K562 (cell line): ENCODE measurements around the gene NIPAL4. TPM values are rescaled to one million over a fixed set of nuclear protein-coding genes. Genes with fewer than 3 reads are reported as not detected.

ENCODE experiments used
- ATAC-seq: fragments of 200-7000 bp; cut with Tn5 transposase; 3 replicates; pipeline ENCODE4 v1.9.1; 2020; ENCODE audit warnings: moderate library complexity
- BruUV-seq: library from RNA; stranded (reverse); fragments of 400-500 nt; replicated peaks from 2 replicates; lab custom pipeline; 2021; lab: Mats Ljungman, UMichigan
- CTCF ChIA-PET: fragments of 300-600 bp; formaldehyde crosslinking; extraction: SDS; loops from one replicate; lab custom pipeline; 2021; ENCODE audit warnings: low intra/inter-chr PET ratio; lab: Yijun Ruan, JAX
- POLR2A ChIA-PET: fragments of 300-600, 350-650 bp; sonication (Branson Sonifier 250); formaldehyde crosslinking; extraction: SDS; loops from one replicate; lab custom pipeline; 2021; ENCODE audit warnings: antibody characterized with exemption, inconsistent platforms; lab: Yijun Ruan, JAX
- DNase-seq, 4 experiments: peaks; one replicate each; pipeline versions ENCODE4 v3.0.0 to v3.0.0-alpha.2; 2011 to 2018; ENCODE audit warnings: low spot score in 3 of 4, mixed read lengths in 3 of 4; ENCODE audit errors: extremely low read depth in 1 of 4
- FAIRE-seq: peaks from 2 replicates; lab custom pipeline; 2011; peaks lifted over from hg19 to GRCh38; lab: Jason Lieb, UNC
- H2AFZ ChIP-seq: 2 replicates; pipeline ENCODE4 v1.6.0; 2011; ENCODE audit warnings: low read depth, low read length, control low read depth, inconsistent platforms
- H3K27ac ChIP-seq: fragments of 200-600 bp; 3 replicates; pipeline ENCODE4 v1.8.0; 2011; ENCODE audit warnings: low read depth, mild to moderate bottlenecking, control low read depth, inconsistent platforms, low read length, moderate library complexity, mixed read lengths; ENCODE audit errors: extremely low read depth
- H3K27me3 ChIP-seq, 2 experiments: fragments of 300-600 bp in 1 of 2; 2 replicates in 1 of 2; 3 replicates in 1 of 2; pipeline versions ENCODE4 v1.6.0 to v1.8.0; 2011; ENCODE audit warnings: inconsistent platforms in 2 of 2, low read length in 2 of 2, mild to moderate bottlenecking in 1 of 2, mixed read lengths in 1 of 2, moderate library complexity in 1 of 2; ENCODE audit not compliant: control insufficient read depth in 2 of 2, insufficient read depth in 2 of 2
- H3K36me3 ChIP-seq: fragments of 300-600 bp; 3 replicates; pipeline ENCODE4 v1.8.0; 2011; ENCODE audit warnings: mild to moderate bottlenecking, low read length, inconsistent platforms; ENCODE audit not compliant: control insufficient read depth, insufficient read depth
- H3K4me1 ChIP-seq, 2 experiments: fragments of 200-600 bp in 1 of 2; replicated peaks in 1 of 2; 2 replicates in 1 of 2; 3 replicates in 1 of 2; pipeline versions ENCODE4 v1.5.1 to v1.8.0; 2011; ENCODE audit warnings: inconsistent platforms in 2 of 2, low read length in 2 of 2, mild to moderate bottlenecking in 1 of 2, mixed read lengths in 1 of 2, moderate library complexity in 1 of 2; ENCODE audit not compliant: control insufficient read depth in 2 of 2, insufficient read depth in 2 of 2
- H3K4me2 ChIP-seq: 2 replicates; pipeline ENCODE4 v1.6.1; 2011; ENCODE audit warnings: low read length, control low read depth, inconsistent platforms, mixed read lengths; ENCODE audit not compliant: insufficient read depth
- H3K4me3 ChIP-seq: fragments of 200-600 bp; sonication (generic), shearing (Covaris generic); 2 replicates; pipeline ENCODE4 v1.5.1; 2016; ENCODE audit warnings: control low read depth, inconsistent platforms
- H3K79me2 ChIP-seq: fragments of 200-600 bp; 3 replicates; pipeline ENCODE4 v1.8.0; 2011; ENCODE audit warnings: low read length, inconsistent platforms; ENCODE audit not compliant: control insufficient read depth, insufficient read depth
- H3K9ac ChIP-seq, 2 experiments: 2 replicates each; pipeline versions ENCODE4 v1.6.0 to v1.6.1; 2011; ENCODE audit warnings: low read depth in 2 of 2, low read length in 2 of 2, control low read depth in 1 of 2, inconsistent platforms in 1 of 2, mild to moderate bottlenecking in 1 of 2, mixed read lengths in 1 of 2; ENCODE audit not compliant: insufficient read depth in 1 of 2
- H3K9me1 ChIP-seq: one replicate; pipeline ENCODE4 v1.6.0; 2011; ENCODE audit warnings: inconsistent platforms, mild to moderate bottlenecking, low read length, moderate library complexity; ENCODE audit not compliant: control insufficient read depth, insufficient read depth
- H3K9me3 ChIP-seq: replicated peaks from 2 replicates; pipeline ENCODE4 v1.5.1; 2011; ENCODE audit warnings: low read depth, low read length, inconsistent platforms; ENCODE audit not compliant: control insufficient read depth, insufficient read depth
- H4K20me1 ChIP-seq: replicated peaks from 2 replicates; pipeline ENCODE4 v1.6.1; 2011; ENCODE audit warnings: low read length, inconsistent platforms, mixed read lengths; ENCODE audit not compliant: control insufficient read depth, insufficient read depth
- JUND ChIP-seq, 2 experiments: IDR thresholded peaks; 2 replicates in 1 of 2; 3 replicates in 1 of 2; pipeline ENCODE4 v1.6.1; 2011; ENCODE audit warnings: borderline replicate concordance in 2 of 2, low read depth in 2 of 2, low read length in 2 of 2, improper control_type of control experiment in 1 of 2, missing biosample characterization in 1 of 2, missing genetic modification characterization in 1 of 2, missing genetic modification reagents in 1 of 2
- KDM1A ChIP-seq, 2 experiments: fragments of 450-650 bp; IDR thresholded peaks; 2 replicates each; pipeline ENCODE4 v1.6.1; 2016; ENCODE audit warnings: mild to moderate bottlenecking in 2 of 2
- MEF2A ChIP-seq: IDR thresholded peaks from 2 replicates; pipeline ENCODE4 v1.6.1; 2011; ENCODE audit warnings: low read depth, mild to moderate bottlenecking, low read length, moderate library complexity; ENCODE audit not compliant: control insufficient read depth
- MYC ChIP-seq, 2 experiments: fragments of 250-450 bp in 1 of 2; sonication (Bioruptor Pico) in 1 of 2; IDR thresholded peaks; 2 replicates each; pipeline versions ENCODE4 v1.5.1 to v1.6.1; 2012 to 2021; ENCODE audit warnings: low read depth in 2 of 2, borderline replicate concordance in 1 of 2, improper control_type of control experiment in 1 of 2, low read length in 1 of 2, mild to moderate bottlenecking in 1 of 2, moderate library complexity in 1 of 2
- NONO ChIP-seq, 2 experiments: fragments of 200-400 bp in 1 of 2; fragments of 450-650 bp in 1 of 2; formaldehyde crosslinking in 1 of 2; IDR thresholded peaks; 2 replicates each; pipeline ENCODE4 v1.6.1; 2017; ENCODE audit warnings: low read depth in 2 of 2, mild to moderate bottlenecking in 2 of 2, moderate library complexity in 2 of 2, low read length in 1 of 2
- SMAD1 ChIP-seq: fragments of 150-350 bp; IDR thresholded peaks from 2 replicates; pipeline ENCODE4 v1.6.1; 2014; ENCODE audit warnings: low read length, low read depth; ENCODE audit not compliant: partially characterized antibody
- TFAP4 ChIP-seq: sonication (generic); formaldehyde crosslinking; IDR thresholded peaks from 2 replicates; pipeline ENCODE4 v1.8.0; 2022; ENCODE audit warnings: missing genetic modification reagents, mild to moderate bottlenecking, moderate library complexity, borderline replicate concordance
- ZNF583 ChIP-seq: fragments of 250-450 bp; sonication (Bioruptor Pico); IDR thresholded peaks from 2 replicates; pipeline ENCODE4 v1.4.0; 2020
- ZNF778 ChIP-seq: fragments of 450-650 bp; formaldehyde crosslinking; IDR thresholded peaks from 2 replicates; pipeline ENCODE4 v1.4.0; 2020; ENCODE audit warnings: mild to moderate bottlenecking, moderate library complexity
- WGBS: fragments of 100-300 bp; shearing (Covaris generic); methylation state at CpG from one replicate; pipeline ENCODE4 v1.1.6; 2016; ENCODE audit warnings: low coverage, mixed read lengths; ENCODE audit not compliant: insufficient coverage; ENCODE audit errors: missing lambda C conversion rate; 5-methylcytosine and 5-hydroxymethylcytosine counted together
- in situ Hi-C: fragments of 300-500 bp; cut with MboI; formaldehyde crosslinking; loops from 4 replicates; pipeline ENCODE4 v1.15.0; 2018; ENCODE audit warnings: inconsistent platforms, mixed read lengths
- intact Hi-C: fragments of 100-400 bp; cut with micrococcal nuclease; formaldehyde crosslinking; loops from 2 replicates; pipeline ENCODE4 v1.14.2; 2022
- polyA plus RNA-seq, 8 experiments: library from polyadenylated mRNA; depleted of rRNA in 4 of 8; stranded (reverse) in 5 of 8; unstranded in 3 of 8; fragments of >200 nt; fragmentation: Nextera tagmentation in 2 of 8; fragmentation: Illumina TruSeq in 1 of 8; extraction: Ambion mirVana in 2 of 8; extraction: Trizol in 1 of 8; gene quantifications; 2 replicates each; pipeline versions ENCODE4 v1.2.1 to v1.2.3, GENCODE V29; 2011 to 2014; ENCODE audit warnings: inconsistent platforms in 1 of 8, missing spikeins in 1 of 8
- total RNA-seq, 7 experiments: library from RNA; depleted of rRNA in 6 of 7; stranded (reverse); fragments of >200 nt in 6 of 7; fragmentation: Illumina TruSeq in 2 of 7; extraction: Trizol in 2 of 7; gene quantifications; 2 replicates each; pipeline versions ENCODE4 v1.2.1 to v1.2.3, GENCODE V29; 2011 to 2021; ENCODE audit warnings: low replicate concordance in 1 of 7

The NIPAL4 gene
- total and polyA plus RNA-seq, 9 of the 15 experiments (the other 6 are each of a cell fraction or from before 2014, with no cell fraction given) = not detected

- ChIA-PET POLR2A (interaction anchor here (0.9 kb wide), 1 partner anchor 9 kb away, joined by 3 read pairs; no protein-coding TSS in a partner anchor), CTCF (no interaction called here)
- Histone ChIP-seq H3K4me3 (no peak overlapping the region), H4K20me1 (no peaks in the 10 kb centered on the region), H3K4me1 (peaks cover 0 to 7% of the 10 kb centered on the region in 2 experiments; a peak in 1 of 5 replicates), H2AFZ (no peak overlapping the region), H3K27ac (no peak overlapping the region), H3K27me3 (peaks cover 28 to 48% of the 10 kb centered on the region in 2 experiments), H3K9me1 (no peaks in the 10 kb centered on the region), H3K9ac (no peak overlapping the region), H3K36me3 (no peaks in the 10 kb centered on the region), H3K9me3 (no peaks in the 10 kb centered on the region), H3K79me2 (no peaks in the 10 kb centered on the region), H3K4me2 (no peak overlapping the region)
- no peak for ATAC-seq
- intact Hi-C loops (no loop called here), in situ Hi-C loops (no loop called here)
- WGBS = 0% methylated on average over 5 of the region's 5 CpGs
- no TSS peak for BruUV-seq
- no peak for TF ChIP-seq ZNF583
- no peak for TF ChIP-seq KDM1A (IDR thresholded peaks at IDR 0.05)
- TF ChIP-seq TFAP4 (CRISPR knock-in tag) = no peak
- TF ChIP-seq SMAD1 = no peak
- TF ChIP-seq JUND (IDR thresholded peaks at IDR 0.05; ENCODE audit: borderline replicate concordance, low read depth, low read length) = no peak
- no peak for TF ChIP-seq JUND (tag; IDR thresholded peaks at IDR 0.05; ENCODE audit: borderline replicate concordance, low read depth, low read length)
- no peak for TF ChIP-seq ZNF778 (CRISPR knock-in tag)
- TF ChIP-seq NONO (IDR thresholded peaks at IDR 0.05; ENCODE audit: low read depth in 2 of 2, low read length in 1 of 2) = no peak
- no peak for TF ChIP-seq MYC (IDR thresholded peaks at IDR 0.05; ENCODE audit: low read depth, low read length)
- TF ChIP-seq MYC (CRISPR knock-in tag; IDR thresholded peaks at IDR 0.05; ENCODE audit: borderline replicate concordance, low read depth) = no peak
- TF ChIP-seq MEF2A = no peak
- FAIRE-seq = no peak
- DNase-seq = no peak
Observed at GRCh38 chr5:157456301-157456700, 3.7 kb upstream of the NIPAL4 start.
